Activated T-helper 17 cell treated with anti-CD3 and anti-CD28 coated beads, Interleukin-2, amount 50 U/mL, for 72 hours (primary cell): Measurements from ENCODE around the gene PXT1. TPM values are rescaled to one million over a fixed set of nuclear protein-coding genes. Genes with fewer than 3 reads are reported as not detected.
"Not testable (repeated sequence)": the region's sequence is repeated elsewhere in the genome, so short reads cannot be mapped to it uniquely, and the experiment has no call there.

Source experiments
- ATAC-seq: fragments of 150-1000 bp; cut with Tn5 transposase; replicated peaks from 2 replicates; pipeline ENCODE4 v1.10.0; 2021; ENCODE audit warnings: mild to moderate bottlenecking, moderate library complexity
- H3K27ac Mint-ChIP-seq: one replicate; pipeline ENCODE4 v1.8.0; 2022; ENCODE audit warnings: mixed read lengths
- H3K27me3 Mint-ChIP-seq: one replicate; pipeline ENCODE4 v1.8.0; 2022; ENCODE audit warnings: mixed read lengths
- H3K36me3 Mint-ChIP-seq: one replicate; pipeline ENCODE4 v1.8.0; 2022; ENCODE audit warnings: low read depth, mild to moderate bottlenecking, mixed read lengths
- H3K4me1 Mint-ChIP-seq: one replicate; pipeline ENCODE4 v1.8.0; 2022; ENCODE audit warnings: mixed read lengths
- H3K4me3 Mint-ChIP-seq: one replicate; pipeline ENCODE4 v1.8.0; 2022; ENCODE audit warnings: mild to moderate bottlenecking, mixed read lengths
- H3K9me3 Mint-ChIP-seq: one replicate; pipeline ENCODE4 v1.8.0; 2022; ENCODE audit warnings: mixed read lengths
- total RNA-seq, 2 donors: library from RNA; stranded (reverse); gene quantifications; one replicate each; pipeline ENCODE4 v1.2.3, GENCODE V29; 2022

PXT1 gene
- total RNA-seq, 2 donors from 2014 or later, result 0.11 to 0.87 TPM

DNA sequence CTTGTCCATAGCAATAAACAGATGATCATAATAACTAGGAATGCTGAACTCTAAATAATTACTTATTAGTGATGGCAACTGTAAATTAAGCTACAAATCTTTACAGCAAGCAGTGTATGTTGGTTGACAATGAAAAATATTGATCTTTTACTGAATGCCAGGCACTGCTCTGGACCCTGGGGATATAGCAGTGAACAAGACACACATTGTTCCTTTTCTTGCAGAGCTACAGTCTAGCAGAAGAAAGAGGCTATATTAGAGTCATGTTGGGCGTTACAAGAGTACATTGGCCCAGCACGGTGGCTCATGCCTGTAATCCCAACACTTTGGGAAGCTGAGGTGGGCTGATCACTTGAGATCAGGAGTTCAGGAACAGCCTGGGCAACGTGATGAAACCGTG, 11.5 kb downstream of the PXT1 start:
- Mint-ChIP-seq H3K27me3 (no peaks in the 10 kb centered on the region), H3K4me1 (peaks cover 7% of the 10 kb centered on the region), H3K9me3 (no peaks in the 10 kb centered on the region), H3K27ac (no peak overlapping the region), H3K36me3 (no peaks in the 10 kb centered on the region), H3K4me3 (no peak overlapping the region)
- ATAC-seq, result no peak

DNA sequence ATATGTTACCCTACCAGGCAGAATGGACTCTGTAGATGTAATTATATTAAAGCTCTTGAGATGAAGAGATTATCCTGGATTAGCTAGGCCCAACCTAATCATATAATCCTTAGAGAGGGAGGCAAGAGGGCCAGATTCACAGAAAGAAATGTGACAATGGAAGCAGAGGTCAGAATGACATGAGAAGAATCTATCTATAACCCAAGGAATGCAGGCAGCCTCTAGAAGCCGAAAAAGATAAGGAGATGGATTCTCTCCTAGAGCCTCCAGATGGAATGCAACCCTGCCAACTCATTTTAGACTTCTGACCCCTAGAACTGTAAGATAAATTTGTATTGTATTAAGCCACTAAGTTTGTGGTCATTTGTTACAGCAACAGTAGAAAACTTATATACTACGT, 12.3 kb downstream of the PXT1 start:
- peaks cover 6% of the 10 kb centered on the region for H3K4me1 Mint-ChIP-seq
- ATAC-seq, result no peak
- H3K9me3 Mint-ChIP-seq, result no peaks in the 10 kb centered on the region
- H3K27me3 Mint-ChIP-seq, result no peaks in the 10 kb centered on the region
- no peak overlapping the region for H3K4me3 Mint-ChIP-seq
- H3K27ac Mint-ChIP-seq, result no peak overlapping the region
- H3K36me3 Mint-ChIP-seq, result no peaks in the 10 kb centered on the region

DNA sequence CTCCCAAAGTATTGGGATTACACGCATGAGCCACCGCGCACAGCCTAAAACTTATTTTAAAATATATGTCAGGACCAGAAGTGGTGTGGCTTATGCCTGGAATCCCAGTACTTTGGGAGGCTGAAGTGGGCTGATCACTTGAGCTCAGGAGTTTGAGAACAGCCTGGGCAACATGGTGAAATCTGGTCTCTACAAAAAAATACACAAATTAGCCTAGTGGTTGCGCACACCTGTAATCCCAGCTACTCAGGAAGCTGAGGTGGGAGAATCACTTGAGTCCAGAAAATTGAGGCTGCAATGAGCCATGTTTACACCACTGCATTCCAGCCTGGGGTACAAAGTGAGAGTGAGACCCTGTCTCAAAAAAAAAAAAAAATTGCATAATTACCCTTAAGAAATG, 13.7 kb downstream of the PXT1 start:
- Mint-ChIP-seq H3K9me3 (no peaks in the 10 kb centered on the region), H3K27ac (no peak overlapping the region), H3K4me3 (no peak overlapping the region), H3K36me3 (no peaks in the 10 kb centered on the region), H3K27me3 (no peaks in the 10 kb centered on the region), H3K4me1 (peaks cover 8% of the 10 kb centered on the region)
- peak; percentile 40 for ATAC-seq

DNA sequence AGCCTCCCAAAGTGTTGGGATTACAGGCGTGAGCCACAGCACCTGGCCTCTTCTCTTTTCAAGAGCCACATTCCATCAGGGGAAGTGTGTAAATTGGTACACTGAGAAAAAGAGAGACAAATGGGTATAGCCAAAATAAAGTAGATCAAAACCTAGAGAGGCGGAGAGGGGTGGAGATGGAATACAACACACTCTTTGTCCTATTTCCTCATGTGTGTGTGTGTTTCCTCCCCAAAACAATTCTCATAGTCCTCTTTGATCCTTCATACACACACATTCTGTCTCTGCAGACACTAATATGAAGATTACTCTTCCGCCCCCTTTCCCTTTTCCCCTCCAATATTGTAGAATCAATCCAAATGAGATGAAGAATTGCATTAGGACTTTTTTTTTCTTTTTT, 16.0 kb downstream of the PXT1 start:
- Mint-ChIP-seq H3K4me3 (no peak overlapping the region), H3K36me3 (no peaks in the 10 kb centered on the region), H3K27ac (no peak overlapping the region), H3K9me3 (no peaks in the 10 kb centered on the region), H3K27me3 (no peaks in the 10 kb centered on the region), H3K4me1 (peaks cover 12% of the 10 kb centered on the region)
- ATAC-seq, result no peak

DNA sequence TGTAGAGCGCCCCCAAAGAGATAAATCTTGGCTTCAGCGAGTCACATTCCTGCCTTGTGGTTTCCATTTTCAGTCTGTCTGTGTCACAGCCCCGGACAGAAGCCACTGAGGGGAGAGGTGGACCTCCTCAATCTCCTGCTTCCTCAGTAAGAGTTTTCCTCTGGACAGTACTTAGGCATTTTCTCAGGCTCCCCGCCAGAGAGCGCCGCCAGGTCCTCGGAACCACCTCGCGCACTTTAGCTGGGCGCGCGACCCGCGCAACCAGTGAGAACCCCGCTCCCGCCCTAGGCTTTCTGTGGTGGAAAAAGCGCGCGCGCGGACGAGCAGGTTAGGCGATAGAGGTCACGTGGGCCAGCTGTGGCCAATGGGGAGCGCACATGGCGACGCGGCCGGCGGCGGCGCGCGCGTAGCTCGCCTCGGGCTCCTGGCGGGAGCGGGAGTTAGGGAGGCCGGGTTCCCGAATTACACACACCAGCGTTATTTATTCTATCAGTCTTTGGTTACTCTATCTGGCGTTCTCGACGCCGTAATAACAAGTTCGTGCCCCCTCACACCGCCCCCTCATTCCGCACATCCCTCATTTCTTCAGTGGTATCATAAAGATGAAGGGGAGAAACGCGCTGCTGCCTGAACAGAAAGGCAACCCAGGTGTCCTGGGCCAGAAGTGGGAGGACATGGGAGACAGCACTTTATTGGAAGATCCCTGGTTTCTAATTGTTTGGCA, 19.4 kb downstream of the PXT1 start:
- H3K36me3 Mint-ChIP-seq, result no peaks in the 10 kb centered on the region
- peaks cover 12% of the 10 kb centered on the region for H3K4me1 Mint-ChIP-seq
- ATAC-seq, result peak; percentile 98
- peak overlapping the region; percentile 87 for H3K4me3 Mint-ChIP-seq
- H3K9me3 Mint-ChIP-seq, result no peaks in the 10 kb centered on the region
- H3K27ac Mint-ChIP-seq, result peak overlapping the region; percentile 86
- no peaks in the 10 kb centered on the region for H3K27me3 Mint-ChIP-seq

DNA sequence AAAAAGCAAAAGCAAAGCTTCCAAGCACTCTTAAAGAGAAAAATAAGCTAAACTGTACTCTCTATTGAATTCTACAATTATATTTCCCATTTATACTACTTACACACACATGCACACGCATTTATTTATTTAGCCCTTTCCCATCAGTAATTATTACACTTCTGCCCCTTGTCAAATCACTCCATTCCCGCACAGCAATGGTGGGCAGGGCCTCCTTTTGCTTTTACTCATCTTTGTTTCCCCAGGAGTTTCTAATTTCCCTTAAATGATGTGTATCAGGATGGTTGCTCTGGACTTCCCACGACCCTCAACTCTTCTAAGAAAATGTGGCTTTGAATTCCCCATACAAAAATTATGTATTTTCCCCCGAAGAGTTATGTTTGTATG, 19.9 kb downstream of the PXT1 start:
- Mint-ChIP-seq H3K9me3 (no peaks in the 10 kb centered on the region), H3K27ac (peak overlapping the region; percentile 86), H3K4me3 (peak overlapping the region; percentile 87), H3K27me3 (no peaks in the 10 kb centered on the region), H3K36me3 (no peaks in the 10 kb centered on the region), H3K4me1 (peaks cover 12% of the 10 kb centered on the region)
- ATAC-seq, result peak; percentile 4

DNA sequence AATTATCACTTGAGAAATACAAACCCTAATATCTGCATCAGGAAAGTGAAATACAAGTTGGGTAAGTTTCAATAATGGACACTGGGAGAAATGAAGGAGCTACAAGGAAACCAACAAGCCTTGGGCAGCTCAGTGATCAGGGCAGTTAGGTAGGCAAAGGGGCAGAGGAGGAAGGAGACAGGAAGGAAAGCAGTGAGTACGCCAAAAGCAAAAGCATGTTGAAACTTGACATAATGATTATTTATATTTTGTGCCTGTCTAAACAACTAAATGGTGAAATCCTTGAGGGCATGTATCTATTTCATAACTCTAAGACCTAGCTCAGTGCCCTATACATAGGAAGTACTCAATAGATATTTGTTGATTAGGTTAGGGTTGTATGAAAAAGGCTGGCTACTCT, 23.3 kb downstream of the PXT1 start:
- no peaks in the 10 kb centered on the region for H3K36me3 Mint-ChIP-seq
- H3K4me3 Mint-ChIP-seq, result no peak overlapping the region
- no peak overlapping the region for H3K27ac Mint-ChIP-seq
- no peak for ATAC-seq
- peaks cover 12% of the 10 kb centered on the region for H3K4me1 Mint-ChIP-seq
- H3K27me3 Mint-ChIP-seq, result no peaks in the 10 kb centered on the region
- H3K9me3 Mint-ChIP-seq, result no peaks in the 10 kb centered on the region

DNA sequence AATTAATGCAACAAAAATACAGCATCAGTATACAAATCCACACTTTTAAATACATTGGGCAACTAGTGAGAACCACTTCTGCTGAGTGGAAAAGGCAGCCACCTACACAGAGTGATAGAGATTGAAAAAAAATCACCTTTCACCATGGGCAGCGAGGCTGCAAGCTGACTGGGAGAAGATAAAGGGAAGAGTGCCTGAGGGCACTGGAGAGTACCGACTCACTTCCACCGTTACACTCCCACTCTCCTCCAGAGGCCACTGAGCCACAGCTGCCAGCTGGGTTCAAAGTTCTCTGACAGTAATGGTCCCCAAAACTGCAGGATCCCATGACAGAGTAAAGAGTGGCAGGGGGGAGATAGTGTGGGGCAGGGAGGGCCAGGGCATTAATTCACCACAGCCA, 24.1 kb downstream of the PXT1 start:
- H3K27me3 Mint-ChIP-seq, result no peaks in the 10 kb centered on the region
- ATAC-seq, result no peak
- no peak overlapping the region for H3K4me3 Mint-ChIP-seq
- no peak overlapping the region for H3K27ac Mint-ChIP-seq
- H3K9me3 Mint-ChIP-seq, result no peaks in the 10 kb centered on the region
- peaks cover 7% of the 10 kb centered on the region for H3K4me1 Mint-ChIP-seq
- no peaks in the 10 kb centered on the region for H3K36me3 Mint-ChIP-seq

DNA sequence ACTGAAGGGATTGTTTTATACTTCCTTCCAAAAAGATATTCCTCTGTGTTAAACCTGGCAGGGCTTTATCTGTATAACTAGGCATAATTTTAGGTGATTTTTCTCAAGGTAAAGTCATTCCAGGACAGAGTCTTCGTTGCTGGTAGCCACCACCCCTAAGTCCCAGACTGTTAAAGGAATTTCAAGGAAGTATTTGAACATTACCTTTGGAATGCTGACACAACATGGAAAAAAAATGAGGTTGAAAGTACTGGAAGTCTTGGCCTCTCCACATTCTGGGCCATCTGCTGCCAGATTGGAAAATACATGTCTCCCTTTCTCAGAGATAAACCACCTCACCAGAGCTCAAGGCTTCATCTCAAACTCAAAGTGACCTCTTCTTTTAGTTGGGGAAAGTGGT, 28.2 kb downstream of the PXT1 start:
- peaks cover 3% of the 10 kb centered on the region for H3K27me3 Mint-ChIP-seq
- H3K36me3 Mint-ChIP-seq, result no peaks in the 10 kb centered on the region
- no peak for ATAC-seq
- H3K4me3 Mint-ChIP-seq, result no peak overlapping the region
- no peak overlapping the region for H3K27ac Mint-ChIP-seq
- no peaks in the 10 kb centered on the region for H3K9me3 Mint-ChIP-seq
- H3K4me1 Mint-ChIP-seq, result no peaks in the 10 kb centered on the region

DNA sequence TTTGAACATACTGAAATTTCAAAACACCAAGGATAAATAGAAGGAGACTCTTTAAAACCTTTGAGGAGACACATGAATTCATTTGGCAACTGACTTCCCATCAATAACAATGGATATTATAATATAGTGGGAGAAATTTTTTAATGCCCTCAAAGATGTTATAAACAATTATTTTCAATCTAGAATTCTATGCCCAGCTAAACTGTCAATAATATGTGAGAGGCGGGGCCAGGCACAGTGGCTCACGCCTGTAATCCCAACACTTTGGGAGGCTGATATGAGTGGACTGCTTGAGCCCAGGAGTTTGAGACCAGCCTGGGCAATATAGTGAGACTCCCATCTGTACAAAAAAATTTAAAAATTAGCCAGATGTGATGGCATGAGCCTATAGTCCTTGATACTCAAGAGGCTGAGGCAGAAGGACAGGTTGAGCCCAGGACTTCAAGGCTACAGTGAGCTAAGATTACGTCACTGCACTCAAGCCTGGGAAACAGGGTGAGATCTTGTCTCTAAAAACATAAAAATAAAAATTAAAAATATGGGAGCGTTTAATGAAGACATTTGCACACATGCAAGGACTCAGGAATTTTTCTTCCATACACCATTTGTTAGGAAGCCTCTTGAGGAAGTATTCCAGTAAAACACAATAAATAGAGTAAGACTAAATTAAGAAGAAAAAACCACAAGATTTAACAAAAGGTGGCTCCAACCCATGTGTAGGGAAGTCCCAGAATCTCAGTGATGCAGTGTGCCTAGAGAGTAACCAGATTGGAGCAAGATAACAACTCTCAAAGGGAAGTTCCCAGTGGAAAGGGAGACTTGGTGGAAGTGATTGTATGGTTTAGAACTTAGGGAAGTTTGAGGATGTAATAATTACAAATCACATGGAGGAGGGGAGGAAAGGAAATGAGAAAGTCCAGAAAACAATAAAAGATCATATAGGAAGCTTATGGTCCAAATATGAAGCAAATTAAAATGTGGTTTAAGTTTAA, 28.9 kb downstream of the PXT1 start:
- Mint-ChIP-seq H3K27ac (no peak overlapping the region), H3K36me3 (no peaks in the 10 kb centered on the region), H3K4me3 (no peak overlapping the region), H3K9me3 (no peaks in the 10 kb centered on the region), H3K27me3 (peaks cover 3% of the 10 kb centered on the region), H3K4me1 (no peaks in the 10 kb centered on the region)
- no peak for ATAC-seq

DNA sequence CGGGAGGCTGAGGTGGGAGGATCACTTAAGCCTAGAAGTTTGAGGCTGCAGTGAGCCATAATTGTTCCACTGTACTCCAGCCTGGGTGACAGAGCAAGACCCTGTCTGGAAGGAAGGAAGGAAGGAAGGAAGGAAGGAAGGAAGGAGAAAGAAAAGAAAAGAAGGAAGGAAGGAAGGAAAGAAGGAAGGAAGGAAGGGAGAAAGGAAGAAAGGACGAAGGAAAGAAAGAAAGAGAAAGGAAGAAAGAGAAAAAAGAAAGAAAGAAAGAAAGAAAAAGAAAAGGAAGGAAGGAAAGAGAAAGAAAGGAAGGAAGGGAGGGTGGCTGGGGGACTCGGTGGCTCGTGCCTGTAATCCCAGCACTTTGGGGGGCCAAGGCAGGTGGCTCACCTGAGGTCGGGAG, 32.9 kb downstream of the PXT1 start:
- peak overlapping the region; percentile 49 for H3K27ac Mint-ChIP-seq
- ATAC-seq, H3K36me3 Mint-ChIP-seq, H3K27me3 Mint-ChIP-seq, H3K4me3 Mint-ChIP-seq, H3K9me3 Mint-ChIP-seq, H3K4me1 Mint-ChIP-seq: not testable (repeated sequence)

DNA sequence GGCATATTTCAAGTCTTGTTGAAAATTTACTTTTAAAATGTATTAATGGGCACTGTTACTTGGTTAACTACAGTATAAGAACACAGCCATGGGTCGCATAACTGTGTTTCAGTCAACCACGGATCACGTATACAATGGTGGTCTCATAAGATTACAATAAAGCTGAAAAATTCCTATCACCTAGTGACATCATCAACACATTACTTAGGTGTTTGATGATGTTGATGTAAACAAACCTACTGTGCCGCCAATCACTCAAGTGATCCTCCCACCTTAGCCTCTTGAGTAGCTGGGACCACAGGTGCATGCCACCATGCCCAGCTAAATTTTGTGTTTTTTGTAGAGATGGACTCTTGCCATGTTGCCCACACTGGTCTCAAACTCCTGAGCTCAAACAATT, 38.5 kb downstream of the PXT1 start:
- no peak overlapping the region for H3K4me3 Mint-ChIP-seq
- H3K27me3 Mint-ChIP-seq, result peaks cover 7% of the 10 kb centered on the region
- ATAC-seq, result no peak
- no peak overlapping the region for H3K27ac Mint-ChIP-seq
- H3K9me3 Mint-ChIP-seq, result no peaks in the 10 kb centered on the region
- no peaks in the 10 kb centered on the region for H3K4me1 Mint-ChIP-seq
- H3K36me3 Mint-ChIP-seq, result no peaks in the 10 kb centered on the region

DNA sequence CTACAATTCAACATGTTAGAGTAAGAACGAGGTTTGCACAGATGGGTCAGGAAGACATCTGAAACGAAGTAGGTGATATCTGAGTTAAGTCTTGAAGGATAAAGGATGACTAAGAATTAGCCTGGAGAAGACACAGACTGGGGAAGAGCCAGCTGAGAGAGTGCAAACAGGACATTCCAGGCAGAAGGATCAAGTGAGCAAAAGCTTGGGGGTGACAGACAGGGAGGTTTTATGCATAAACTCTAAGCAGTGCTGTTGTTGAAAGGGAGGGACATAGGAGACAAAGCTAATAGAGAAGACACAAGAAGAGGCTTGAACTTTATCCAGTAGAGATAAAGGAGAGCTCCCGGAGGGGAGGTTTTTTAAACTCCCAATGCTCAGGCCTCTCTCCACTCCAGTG, 40.2 kb downstream of the PXT1 start:
- no peaks in the 10 kb centered on the region for H3K4me1 Mint-ChIP-seq
- H3K9me3 Mint-ChIP-seq, result no peaks in the 10 kb centered on the region
- H3K4me3 Mint-ChIP-seq, result no peak overlapping the region
- H3K36me3 Mint-ChIP-seq, result no peaks in the 10 kb centered on the region
- H3K27ac Mint-ChIP-seq, result no peak overlapping the region
- no peak for ATAC-seq
- H3K27me3 Mint-ChIP-seq, result peaks cover 7% of the 10 kb centered on the region

DNA sequence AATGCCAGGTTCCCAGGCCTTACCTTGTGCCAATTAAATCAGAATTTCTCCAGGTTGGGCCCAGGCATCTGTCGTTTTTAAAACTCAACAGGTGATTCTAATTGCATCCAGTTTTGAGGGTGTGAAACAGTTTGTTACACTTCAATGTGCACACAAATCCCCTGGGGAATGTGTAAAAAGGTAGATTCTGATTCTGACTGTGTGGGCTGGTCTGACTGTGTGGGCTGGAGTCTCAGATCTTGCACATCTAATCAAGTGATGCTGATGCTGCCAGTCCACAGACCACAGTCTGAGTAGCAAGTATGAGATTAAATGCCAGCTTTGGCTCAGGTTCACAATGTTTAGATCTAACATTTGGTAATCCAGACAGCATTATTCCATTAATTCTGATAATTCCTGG, 42.7 kb downstream of the PXT1 start:
- Mint-ChIP-seq H3K4me1 (no peaks in the 10 kb centered on the region), H3K27me3 (peaks cover 3% of the 10 kb centered on the region), H3K36me3 (no peaks in the 10 kb centered on the region), H3K27ac (no peak overlapping the region), H3K9me3 (no peaks in the 10 kb centered on the region), H3K4me3 (no peak overlapping the region)
- ATAC-seq, result no peak

DNA sequence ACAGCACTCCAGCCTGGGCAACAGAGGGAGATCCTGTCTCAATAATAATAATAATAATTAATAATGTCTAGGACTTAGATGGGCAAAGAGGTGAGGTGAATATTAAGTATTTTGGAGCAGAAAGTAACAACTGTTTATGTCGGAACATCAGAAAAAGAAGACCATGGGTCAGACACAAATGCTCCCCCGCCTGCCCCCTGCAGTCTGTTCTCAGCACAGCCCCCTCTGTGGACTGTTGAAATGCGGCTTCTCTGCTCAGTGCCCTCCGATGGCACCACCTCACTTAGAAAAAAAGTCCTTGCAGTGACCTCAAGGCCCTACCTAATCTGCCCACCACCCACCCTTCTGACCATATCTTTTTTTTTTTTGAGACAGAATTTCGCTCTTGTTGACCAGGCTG, 50.0 kb downstream of the PXT1 start:
- H3K9me3 Mint-ChIP-seq, result no peaks in the 10 kb centered on the region
- H3K4me3 Mint-ChIP-seq, result no peak overlapping the region
- H3K27me3 Mint-ChIP-seq, result peaks cover 14% of the 10 kb centered on the region
- no peaks in the 10 kb centered on the region for H3K36me3 Mint-ChIP-seq
- no peak overlapping the region for H3K27ac Mint-ChIP-seq
- ATAC-seq, result no peak
- H3K4me1 Mint-ChIP-seq, result peaks cover 6% of the 10 kb centered on the region
